HepG2 (cell line): Measurements from ENCODE around the gene CD7. TPM values are rescaled to one million over a fixed set of nuclear protein-coding genes. Genes with fewer than 3 reads are reported as not detected.

ENCODE experiments used
- AGO1 ChIP-seq: fragments of 200-400 bp; formaldehyde crosslinking; IDR thresholded peaks from 2 replicates; pipeline ENCODE4 v1.6.1; 2017; ENCODE audit warnings: mild to moderate bottlenecking, low read depth, low read length, moderate library complexity; ENCODE audit not compliant: poor library complexity, severe bottlenecking
- FOSL1 ChIP-seq: sonication (generic); formaldehyde crosslinking; IDR thresholded peaks from 2 replicates; pipeline ENCODE4 v1.9.0; 2021; ENCODE audit warnings: missing genetic modification reagents, borderline replicate concordance
- SMAD3 ChIP-seq: sonication (generic); formaldehyde crosslinking; IDR thresholded peaks from 2 replicates; pipeline ENCODE4 v1.4.0; 2020; ENCODE audit warnings: missing genetic modification reagents
- THYN1 ChIP-seq: sonication (generic); formaldehyde crosslinking; IDR thresholded peaks from 2 replicates; pipeline ENCODE4 v1.8.1; 2023; ENCODE audit warnings: low read depth, mild to moderate bottlenecking, moderate library complexity, missing genetic modification reagents, borderline replicate concordance
- ZNF142 ChIP-seq: sonication (generic); formaldehyde crosslinking; IDR thresholded peaks from 2 replicates; pipeline ENCODE4 v1.4.0; 2020; ENCODE audit warnings: missing genetic modification reagents
- ZNF574 ChIP-seq: sonication (generic); formaldehyde crosslinking; IDR thresholded peaks from 2 replicates; pipeline ENCODE4 v1.4.0; 2020; ENCODE audit warnings: missing genetic modification reagents
- ZNF652 ChIP-seq: IDR thresholded peaks from 2 replicates; pipeline ENCODE4 v1.6.1; 2016; ENCODE audit warnings: low read depth, borderline replicate concordance
- polyA plus RNA-seq, 8 experiments: library from polyadenylated mRNA; depleted of rRNA in 3 of 8; stranded (reverse) in 7 of 8; unstranded in 1 of 8; fragments of >200 nt; fragmentation: Illumina TruSeq in 4 of 8; extraction: Trizol in 4 of 8; gene quantifications; 2 replicates each; pipeline versions ENCODE4 v1.2.1 to v1.2.3, GENCODE V29; 2011 to 2016; ENCODE audit warnings: low read depth in 4 of 8, missing spikeins in 1 of 8, mixed read lengths in 1 of 8; ENCODE audit not compliant: insufficient read depth in 1 of 8
- total RNA-seq, 5 experiments: library from RNA; depleted of rRNA; stranded (reverse); fragments of >200 nt; fragmentation: Illumina TruSeq; extraction: Trizol; gene quantifications; 2 replicates each; pipeline ENCODE4 v1.2.3, GENCODE V29; 2016; ENCODE audit warnings: low read depth in 1 of 5
- TF ChIP-seq, protein P1 (sequence below): sonication (generic); formaldehyde crosslinking; IDR thresholded peaks from 2 replicates; pipeline ENCODE4 v1.9.0; 2021; ENCODE audit warnings: mild to moderate bottlenecking, missing genetic modification reagents
- TF ChIP-seq, protein P2 (sequence below): sonication (generic); formaldehyde crosslinking; IDR thresholded peaks from 2 replicates; pipeline ENCODE4 v1.8.0; 2022; ENCODE audit warnings: mild to moderate bottlenecking, missing genetic modification reagents; ENCODE audit not compliant: insufficient replicate concordance

CD7 gene
- total and polyA plus RNA-seq, 2 of the 13 experiments (the other 11 are each of a cell fraction or from before 2014, with no cell fraction given) = 67.6 to 76.4 TPM

DNA sequence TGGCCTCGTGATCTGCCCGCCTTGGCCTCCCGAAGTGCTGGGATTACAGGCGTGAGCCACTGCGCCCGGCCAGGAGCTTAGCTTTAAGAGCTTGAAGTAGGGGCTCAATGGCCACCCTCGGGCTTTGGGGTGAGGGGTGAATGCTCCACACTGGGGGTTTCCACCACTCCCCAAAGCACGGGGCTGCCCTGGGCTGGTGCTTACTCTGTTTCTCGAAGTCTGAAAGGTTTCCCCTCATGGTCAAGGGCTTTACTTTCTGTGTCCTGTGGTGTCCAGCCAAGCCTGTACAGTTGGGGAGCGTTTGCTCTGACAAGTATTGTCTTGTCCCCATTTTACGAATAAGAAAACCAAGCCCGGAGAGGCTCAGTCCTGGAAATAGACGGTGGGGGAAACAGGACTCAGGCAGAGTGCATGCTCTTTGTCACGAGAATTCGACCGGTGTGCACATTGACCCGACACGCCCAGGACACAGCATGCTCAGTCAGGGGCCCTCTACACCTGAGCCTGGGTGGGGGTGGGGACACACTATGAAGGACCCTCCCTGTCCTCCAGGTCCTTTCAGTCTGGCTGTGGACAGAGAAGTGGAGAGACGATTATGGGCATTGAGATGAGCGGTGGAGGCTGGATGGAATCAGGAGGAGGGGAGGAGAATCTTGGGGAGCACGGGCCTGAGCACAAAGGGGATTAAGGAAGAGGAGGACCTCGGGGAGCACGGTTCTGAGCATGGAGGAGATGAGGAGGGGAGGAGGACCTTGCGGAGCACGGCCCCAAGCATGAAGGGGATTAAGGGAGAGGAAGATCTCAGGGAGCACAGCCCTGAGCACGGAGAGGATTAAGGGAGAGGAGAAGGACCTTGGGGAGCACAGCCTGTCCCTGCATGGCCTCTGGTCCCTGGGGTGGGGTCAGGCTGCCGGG is 7.5 kb downstream of the CD7 start (continued):
- TF ChIP-seq, protein P1, sequence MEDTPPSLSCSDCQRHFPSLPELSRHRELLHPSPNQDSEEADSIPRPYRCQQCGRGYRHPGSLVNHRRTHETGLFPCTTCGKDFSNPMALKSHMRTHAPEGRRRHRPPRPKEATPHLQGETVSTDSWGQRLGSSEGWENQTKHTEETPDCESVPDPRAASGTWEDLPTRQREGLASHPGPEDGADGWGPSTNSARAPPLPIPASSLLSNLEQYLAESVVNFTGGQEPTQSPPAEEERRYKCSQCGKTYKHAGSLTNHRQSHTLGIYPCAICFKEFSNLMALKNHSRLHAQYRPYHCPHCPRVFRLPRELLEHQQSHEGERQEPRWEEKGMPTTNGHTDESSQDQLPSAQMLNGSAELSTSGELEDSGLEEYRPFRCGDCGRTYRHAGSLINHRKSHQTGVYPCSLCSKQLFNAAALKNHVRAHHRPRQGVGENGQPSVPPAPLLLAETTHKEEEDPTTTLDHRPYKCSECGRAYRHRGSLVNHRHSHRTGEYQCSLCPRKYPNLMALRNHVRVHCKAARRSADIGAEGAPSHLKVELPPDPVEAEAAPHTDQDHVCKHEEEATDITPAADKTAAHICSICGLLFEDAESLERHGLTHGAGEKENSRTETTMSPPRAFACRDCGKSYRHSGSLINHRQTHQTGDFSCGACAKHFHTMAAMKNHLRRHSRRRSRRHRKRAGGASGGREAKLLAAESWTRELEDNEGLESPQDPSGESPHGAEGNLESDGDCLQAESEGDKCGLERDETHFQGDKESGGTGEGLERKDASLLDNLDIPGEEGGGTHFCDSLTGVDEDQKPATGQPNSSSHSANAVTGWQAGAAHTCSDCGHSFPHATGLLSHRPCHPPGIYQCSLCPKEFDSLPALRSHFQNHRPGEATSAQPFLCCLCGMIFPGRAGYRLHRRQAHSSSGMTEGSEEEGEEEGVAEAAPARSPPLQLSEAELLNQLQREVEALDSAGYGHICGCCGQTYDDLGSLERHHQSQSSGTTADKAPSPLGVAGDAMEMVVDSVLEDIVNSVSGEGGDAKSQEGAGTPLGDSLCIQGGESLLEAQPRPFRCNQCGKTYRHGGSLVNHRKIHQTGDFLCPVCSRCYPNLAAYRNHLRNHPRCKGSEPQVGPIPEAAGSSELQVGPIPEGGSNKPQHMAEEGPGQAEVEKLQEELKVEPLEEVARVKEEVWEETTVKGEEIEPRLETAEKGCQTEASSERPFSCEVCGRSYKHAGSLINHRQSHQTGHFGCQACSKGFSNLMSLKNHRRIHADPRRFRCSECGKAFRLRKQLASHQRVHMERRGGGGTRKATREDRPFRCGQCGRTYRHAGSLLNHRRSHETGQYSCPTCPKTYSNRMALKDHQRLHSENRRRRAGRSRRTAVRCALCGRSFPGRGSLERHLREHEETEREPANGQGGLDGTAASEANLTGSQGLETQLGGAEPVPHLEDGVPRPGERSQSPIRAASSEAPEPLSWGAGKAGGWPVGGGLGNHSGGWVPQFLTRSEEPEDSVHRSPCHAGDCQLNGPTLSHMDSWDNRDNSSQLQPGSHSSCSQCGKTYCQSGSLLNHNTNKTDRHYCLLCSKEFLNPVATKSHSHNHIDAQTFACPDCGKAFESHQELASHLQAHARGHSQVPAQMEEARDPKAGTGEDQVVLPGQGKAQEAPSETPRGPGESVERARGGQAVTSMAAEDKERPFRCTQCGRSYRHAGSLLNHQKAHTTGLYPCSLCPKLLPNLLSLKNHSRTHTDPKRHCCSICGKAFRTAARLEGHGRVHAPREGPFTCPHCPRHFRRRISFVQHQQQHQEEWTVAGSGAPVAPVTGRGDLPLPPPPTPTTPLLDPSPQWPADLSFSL (CRISPR knock-in tag) = no peak
- peak; percentile 52 for TF ChIP-seq ZNF574 (CRISPR knock-in tag)
- no peak for TF ChIP-seq THYN1
- no peak for TF ChIP-seq AGO1
- no peak for TF ChIP-seq ZNF652 (CRISPR knock-in tag)
- no peak for TF ChIP-seq SMAD3 (CRISPR knock-in tag)
- no peak for TF ChIP-seq ZNF142 (CRISPR knock-in tag)
- TF ChIP-seq, protein P2, sequence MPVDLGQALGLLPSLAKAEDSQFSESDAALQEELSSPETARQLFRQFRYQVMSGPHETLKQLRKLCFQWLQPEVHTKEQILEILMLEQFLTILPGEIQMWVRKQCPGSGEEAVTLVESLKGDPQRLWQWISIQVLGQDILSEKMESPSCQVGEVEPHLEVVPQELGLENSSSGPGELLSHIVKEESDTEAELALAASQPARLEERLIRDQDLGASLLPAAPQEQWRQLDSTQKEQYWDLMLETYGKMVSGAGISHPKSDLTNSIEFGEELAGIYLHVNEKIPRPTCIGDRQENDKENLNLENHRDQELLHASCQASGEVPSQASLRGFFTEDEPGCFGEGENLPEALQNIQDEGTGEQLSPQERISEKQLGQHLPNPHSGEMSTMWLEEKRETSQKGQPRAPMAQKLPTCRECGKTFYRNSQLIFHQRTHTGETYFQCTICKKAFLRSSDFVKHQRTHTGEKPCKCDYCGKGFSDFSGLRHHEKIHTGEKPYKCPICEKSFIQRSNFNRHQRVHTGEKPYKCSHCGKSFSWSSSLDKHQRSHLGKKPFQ = no peak
- TF ChIP-seq FOSL1 = no peak
